ENCODE results near the gene LTB4R2.
A peak's percentile ranks its signal among the peaks of the same experiment; 100 is the strongest.

The LTB4R2 gene

GRCh38 chr14:24299255-24300191 lies 10.4 kb upstream of the LTB4R2 start, which contains the start of the genes DHRS1 and NOP9:
TSS of gene DHRS1 (minus strand) at chr14:24299780. CDS start at chr14:24299106, 674 bp downstream.
TSS of gene NOP9 (plus strand) at chr14:24299850. CDS start at chr14:24299955, 105 bp downstream.
- peak; percentile 89 for DNase-seq (ENCODE audit: low read depth)

- no peak for DNase-seq (ENCODE audit: low read depth)
Measured at GRCh38 chr14:24300326-24300980, 9.5 kb upstream of the LTB4R2 start.

GRCh38 chr14:24304019-24304387 lies 5.9 kb upstream of the LTB4R2 start:
- no peak for DNase-seq (ENCODE audit: low read depth)

GRCh38 chr14:24307156-24307574 lies 2.8 kb upstream of the LTB4R2 start:
- no peak for DNase-seq (ENCODE audit: low read depth)

- DNase-seq (ENCODE audit: low read depth): peak; percentile 41
Measured at GRCh38 chr14:24307575-24308341, 2.2 kb upstream of the LTB4R2 start, which contains the start of gene CIDEB. TSS of gene CIDEB (minus strand) at chr14:24307977. CDS start at chr14:24307858, 119 bp downstream.

GRCh38 chr14:24308342-24309124 lies 1.4 kb upstream of the LTB4R2 start:
- DNase-seq (ENCODE audit: low read depth): no peak

- DNase-seq (ENCODE audit: low read depth): no peak
Measured at GRCh38 chr14:24310265-24310645, 315 bp downstream of the LTB4R2 start.

GRCh38 chr14:24310646-24311604 lies 985 bp downstream of the LTB4R2 start, which contains the start of gene LTB4R:
TSS of gene LTB4R (plus strand) at chr14:24311502. CDS start at chr14:24315652, 4,150 bp downstream.
- peak; percentile 22 for DNase-seq (ENCODE audit: low read depth)

GRCh38 chr14:24311837-24312615 lies 2.1 kb downstream of the LTB4R2 start:
- no peak for DNase-seq (ENCODE audit: low read depth)

- no peak for DNase-seq (ENCODE audit: low read depth)
Measured at GRCh38 chr14:24312736-24313507, 3.0 kb downstream of the LTB4R2 start.

GRCh38 chr14:24313913-24314312 lies 4.0 kb downstream of the LTB4R2 start:
- DNase-seq (ENCODE audit: low read depth): no peak

GRCh38 chr14:24314377-24315193 lies 4.6 kb downstream of the LTB4R2 start:
- DNase-seq (ENCODE audit: low read depth): no peak

GRCh38 chr14:24315243-24315806 lies 5.4 kb downstream of the LTB4R2 start:
- no peak for DNase-seq (ENCODE audit: low read depth)

GRCh38 chr14:24315807-24316596 lies 6.1 kb downstream of the LTB4R2 start:
- no peak for DNase-seq (ENCODE audit: low read depth)

- no peak for DNase-seq (ENCODE audit: low read depth)
Measured at GRCh38 chr14:24316597-24316950, 6.6 kb downstream of the LTB4R2 start.

- DNase-seq (ENCODE audit: low read depth): no peak
Measured at GRCh38 chr14:24317141-24317928, 7.4 kb downstream of the LTB4R2 start.
